HCT116 (cell line): Measurements from ENCODE around the gene RHBDD2. TPM values are rescaled to one million over a fixed set of nuclear protein-coding genes. Genes with fewer than 3 reads are reported as not detected.

ENCODE experiments used
- ATAC-seq: fragments of 200-7000 bp; cut with Tn5 transposase; 2 replicates; pipeline ENCODE4 v1.9.1; 2020; ENCODE audit warnings: mild to moderate bottlenecking, moderate library complexity
- BruUV-seq: library from RNA; stranded (reverse); fragments of 400-500 nt; replicated peaks from 2 replicates; lab custom pipeline; 2021; lab: Mats Ljungman, UMichigan
- CTCF ChIA-PET: fragments of 300-600 bp; sonication (Branson Sonifier 250); formaldehyde crosslinking; loops from one replicate; lab custom pipeline; 2021; ENCODE audit warnings: antibody characterized with exemption; lab: Charles Lee
- POLR2A ChIA-PET: fragments of 300-600, 350-600 bp; sonication (Branson Sonifier 250); formaldehyde crosslinking; loops from one replicate; lab custom pipeline; 2021; ENCODE audit warnings: antibody characterized with exemption; lab: Charles Lee
- RAD21 ChIA-PET, 2 experiments: fragments of 300-600 bp; sonication (Branson Sonifier 250); formaldehyde crosslinking; loops; one replicate each; lab custom pipeline; 2023; ENCODE audit warnings: low total read pairs in 2 of 2; ENCODE audit not compliant: uncharacterized antibody in 2 of 2, unreplicated experiment in 2 of 2, low non-redundant PET in 1 of 2; lab: Charles Lee
- DNase-seq: peaks from one replicate; pipeline ENCODE4 v3.0.0-alpha.2; 2010; ENCODE audit warnings: low read depth, low spot score
- H2AFZ ChIP-seq: fragments of 200-600 bp; shearing (Covaris generic), sonication (generic); 2 replicates; pipeline ENCODE4 v1.6.1; 2017; ENCODE audit warnings: low read depth, mixed run types, mixed read lengths, antibody characterized with exemption, low read length; ENCODE audit not compliant: poor library complexity, severe bottlenecking
- H3K27ac ChIP-seq: 2 replicates; pipeline ENCODE4 v1.5.1; 2012; ENCODE audit warnings: low read depth, low read length
- H3K27me3 ChIP-seq: fragments of 200-600 bp; sonication (generic); 2 replicates; pipeline ENCODE4 v1.6.1; 2016; ENCODE audit warnings: mixed run types, low read length, mixed read lengths; ENCODE audit not compliant: insufficient read depth
- H3K36me3 ChIP-seq, 2 experiments: fragments of 200-500 bp in 1 of 2; fragments of 200-600 bp in 1 of 2; sonication (Bioruptor generic) in 1 of 2; sonication (generic) in 1 of 2; 2 replicates each; pipeline versions ENCODE4 v1.5.1 to v1.6.1; 2014 to 2016; ENCODE audit warnings: low read length in 2 of 2, inconsistent platforms in 1 of 2, mixed read lengths in 1 of 2, mixed run types in 1 of 2; ENCODE audit not compliant: insufficient read depth in 2 of 2, control insufficient read depth in 1 of 2
- H3K4me1 ChIP-seq, 2 experiments: fragments of 200-600 bp in 1 of 2; sonication (generic) in 1 of 2; 2 replicates each; pipeline versions ENCODE4 v1.5.1 to v1.6.1; 2012 to 2017; ENCODE audit warnings: low read length in 2 of 2, inconsistent platforms in 1 of 2, mild to moderate bottlenecking in 1 of 2, mixed read lengths in 1 of 2, mixed run types in 1 of 2, moderate library complexity in 1 of 2; ENCODE audit not compliant: insufficient read depth in 2 of 2, control insufficient read depth in 1 of 2
- H3K4me2 ChIP-seq: fragments of 200-600 bp; sonication (generic); 2 replicates; pipeline ENCODE4 v1.6.1; 2017; ENCODE audit warnings: mixed run types, low read length, mixed read lengths
- H3K4me3 ChIP-seq, 2 experiments: fragments of 200-600 bp in 1 of 2; sonication (generic) in 1 of 2; replicated peaks in 1 of 2; 2 replicates each; pipeline ENCODE4 v1.5.1; 2011 to 2016; ENCODE audit warnings: low read length in 2 of 2, control low read depth in 1 of 2, low read depth in 1 of 2, mild to moderate bottlenecking in 1 of 2, mixed read lengths in 1 of 2, mixed run types in 1 of 2
- H3K79me2 ChIP-seq: fragments of 200-600 bp; sonication (generic); 2 replicates; pipeline ENCODE4 v1.6.1; 2017; ENCODE audit warnings: mild to moderate bottlenecking, mixed run types, low read length, moderate library complexity, mixed read lengths; ENCODE audit not compliant: insufficient read depth
- H3K9ac ChIP-seq: fragments of 200-600 bp; sonication (generic); 2 replicates; pipeline ENCODE4 v1.6.1; 2016; ENCODE audit warnings: low read length, mixed read lengths
- H3K9me2 ChIP-seq: fragments of 200-600 bp; sonication (generic), shearing (Covaris generic); 2 replicates; pipeline ENCODE4 v1.6.1; 2017; ENCODE audit warnings: mixed run types, mild to moderate bottlenecking, moderate library complexity; ENCODE audit not compliant: insufficient read depth
- H3K9me3 ChIP-seq, 2 experiments: fragments of 200-500 bp in 1 of 2; fragments of 200-600 bp in 1 of 2; sonication (Bioruptor generic) in 1 of 2; sonication (generic) in 1 of 2; 2 replicates each; pipeline ENCODE4 v1.6.1; 2014 to 2017; ENCODE audit warnings: low read length in 2 of 2, mixed read lengths in 2 of 2, inconsistent platforms in 1 of 2, low read depth in 1 of 2, mild to moderate bottlenecking in 1 of 2, mixed run types in 1 of 2, moderate library complexity in 1 of 2; ENCODE audit not compliant: control insufficient read depth in 1 of 2, insufficient read depth in 1 of 2
- H4K20me1 ChIP-seq: fragments of 200-600 bp; sonication (generic), shearing (Covaris generic); 2 replicates; pipeline ENCODE4 v1.6.1; 2017; ENCODE audit warnings: mixed run types, mild to moderate bottlenecking, moderate library complexity; ENCODE audit not compliant: insufficient read depth
- ATF3 ChIP-seq: IDR thresholded peaks from 2 replicates; pipeline ENCODE4 v1.6.1; 2012
- CEBPB ChIP-seq: IDR thresholded peaks from 2 replicates; pipeline ENCODE4 v1.6.1; 2012; ENCODE audit warnings: low read depth
- EGR1 ChIP-seq: IDR thresholded peaks from 2 replicates; pipeline ENCODE4 v1.6.1; 2012; ENCODE audit warnings: low read depth
- ELF1 ChIP-seq: IDR thresholded peaks from 2 replicates; pipeline ENCODE4 v1.6.1; 2012; ENCODE audit warnings: low read depth, borderline replicate concordance
- EZH2 ChIP-seq: fragments of 200-600 bp; sonication (generic); IDR thresholded peaks from 2 replicates; pipeline ENCODE4 v1.6.1; 2017; ENCODE audit warnings: antibody characterized with exemption, mixed run types
- EZH2phosphoT487 ChIP-seq: fragments of 200-600 bp; IDR thresholded peaks from 2 replicates; pipeline ENCODE4 v1.6.1; 2018; ENCODE audit warnings: antibody characterized with exemption, borderline replicate concordance
- POLR2A ChIP-seq: IDR thresholded peaks from 2 replicates; pipeline ENCODE4 v1.7.0; 2011; ENCODE audit warnings: borderline replicate concordance; ENCODE audit not compliant: insufficient read depth, insufficient read length; ENCODE audit errors: extremely low read depth
- POLR2AphosphoS5 ChIP-seq: IDR thresholded peaks from 2 replicates; pipeline ENCODE4 v1.6.1; 2011; ENCODE audit warnings: mild to moderate bottlenecking, low read depth, low read length, moderate library complexity
- RAD21 ChIP-seq: IDR thresholded peaks from 2 replicates; pipeline ENCODE4 v1.6.1; 2012; ENCODE audit warnings: low read depth, mild to moderate bottlenecking
- SIN3A ChIP-seq: IDR thresholded peaks from 2 replicates; pipeline ENCODE4 v1.6.1; 2012; ENCODE audit warnings: low read depth
- SP1 ChIP-seq: IDR thresholded peaks from 2 replicates; pipeline ENCODE4 v1.6.1; 2012; ENCODE audit warnings: low read depth
- SRF ChIP-seq: IDR thresholded peaks from 2 replicates; pipeline ENCODE4 v1.6.1; 2012; ENCODE audit warnings: low read depth
- TCF7L2 ChIP-seq: IDR thresholded peaks from 2 replicates; pipeline ENCODE4 v1.7.0; 2011; ENCODE audit warnings: borderline replicate concordance, inconsistent platforms; ENCODE audit not compliant: insufficient read depth, insufficient read length; ENCODE audit errors: extremely low read depth
- ZBTB33 ChIP-seq: IDR thresholded peaks from 2 replicates; pipeline ENCODE4 v1.6.1; 2011; ENCODE audit warnings: mild to moderate bottlenecking, low read length, moderate library complexity; ENCODE audit not compliant: insufficient replicate concordance; ENCODE audit errors: extremely low read depth
- ZFX ChIP-seq: fragments of 450-650 bp; IDR thresholded peaks from 2 replicates; pipeline ENCODE4 v1.6.1; 2017
- ZNF274 ChIP-seq: fragments of 200-500 bp; sonication (Bioruptor generic); IDR thresholded peaks from 2 replicates; pipeline ENCODE4 v1.6.1; 2014; ENCODE audit warnings: mild to moderate bottlenecking, low read depth, low read length, inconsistent platforms
- intact Hi-C: fragments of 100-400 bp; cut with micrococcal nuclease; formaldehyde crosslinking; loops from 2 replicates; pipeline ENCODE4 v1.10.0; 2022
- total RNA-seq: library from RNA; stranded (reverse); gene quantifications from one replicate; pipeline ENCODE4 v1.2.1, GENCODE V29; 2021; ENCODE audit not compliant: unreplicated experiment
- TF ChIP-seq, protein P1 (sequence below), 3 experiments: fragments of 200-600 bp in 1 of 3; sonication (generic) in 1 of 3; IDR thresholded peaks in 2 of 3; conservative IDR thresholded peaks in 1 of 3; 2 replicates each; pipeline ENCODE4 v1.5.1; 2012 to 2017; ENCODE audit warnings: low read depth in 2 of 3, low read length in 2 of 3, antibody characterized with exemption in 1 of 3, borderline replicate concordance in 1 of 3, control low read depth in 1 of 3, mild to moderate bottlenecking in 1 of 3, mixed read lengths in 1 of 3, mixed run types in 1 of 3, moderate library complexity in 1 of 3; ENCODE audit not compliant: insufficient read depth in 1 of 3
- TF ChIP-seq, protein P2 (sequence below): IDR thresholded peaks from 2 replicates; pipeline ENCODE4 v1.6.1; 2012; ENCODE audit warnings: low read depth
- TF ChIP-seq, protein P3 (sequence below): IDR thresholded peaks from 2 replicates; pipeline ENCODE4 v1.6.1; 2012

RHBDD2 gene
- total RNA-seq, 1 experiment from 2014 or later = 42.9 TPM

- Histone ChIP-seq H3K27ac (peak overlapping the region; percentile 10; the same call in 1 of the 2 replicates), H3K27me3 (no peaks in the 10 kb centered on the region), H3K9me2 (no peaks in the 10 kb centered on the region), H4K20me1 (no peaks in the 10 kb centered on the region), H3K4me3 (no peak overlapping the region), H2AFZ (no peak overlapping the region), H3K36me3 (no peaks in the 10 kb centered on the region), H3K9ac (no peak overlapping the region), H3K79me2 (peaks cover 24% of the 10 kb centered on the region), H3K9me3 (no peaks in the 10 kb centered on the region), H3K4me2 (no peak overlapping the region), H3K4me1 (peaks cover 24 to 32% of the 10 kb centered on the region in 2 experiments)
- intact Hi-C loops = no loop called here
- ChIA-PET POLR2A (interaction anchor here (1.2 kb wide), 1 partner anchor 23 kb away, joined by 5 read pairs; no protein-coding TSS in a partner anchor), RAD21 (interaction anchor here in 1 of 2 experiments (0.6 kb wide), 1 partner anchor 82 kb away, joined by 4 read pairs; no protein-coding TSS in a partner anchor), CTCF (no interaction called here)
- peak; percentile 61 for DNase-seq
- no peak for ATAC-seq
- BruUV-seq = no TSS peak
- TF ChIP-seq, protein P1, sequence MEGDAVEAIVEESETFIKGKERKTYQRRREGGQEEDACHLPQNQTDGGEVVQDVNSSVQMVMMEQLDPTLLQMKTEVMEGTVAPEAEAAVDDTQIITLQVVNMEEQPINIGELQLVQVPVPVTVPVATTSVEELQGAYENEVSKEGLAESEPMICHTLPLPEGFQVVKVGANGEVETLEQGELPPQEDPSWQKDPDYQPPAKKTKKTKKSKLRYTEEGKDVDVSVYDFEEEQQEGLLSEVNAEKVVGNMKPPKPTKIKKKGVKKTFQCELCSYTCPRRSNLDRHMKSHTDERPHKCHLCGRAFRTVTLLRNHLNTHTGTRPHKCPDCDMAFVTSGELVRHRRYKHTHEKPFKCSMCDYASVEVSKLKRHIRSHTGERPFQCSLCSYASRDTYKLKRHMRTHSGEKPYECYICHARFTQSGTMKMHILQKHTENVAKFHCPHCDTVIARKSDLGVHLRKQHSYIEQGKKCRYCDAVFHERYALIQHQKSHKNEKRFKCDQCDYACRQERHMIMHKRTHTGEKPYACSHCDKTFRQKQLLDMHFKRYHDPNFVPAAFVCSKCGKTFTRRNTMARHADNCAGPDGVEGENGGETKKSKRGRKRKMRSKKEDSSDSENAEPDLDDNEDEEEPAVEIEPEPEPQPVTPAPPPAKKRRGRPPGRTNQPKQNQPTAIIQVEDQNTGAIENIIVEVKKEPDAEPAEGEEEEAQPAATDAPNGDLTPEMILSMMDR (IDR thresholded peaks at IDR 0.05 in 2 of 3, conservative IDR thresholded peaks at IDR 0.05 in 1 of 3; ENCODE audit: borderline replicate concordance in 1 of 3, insufficient read depth in 1 of 3, low read depth in 2 of 3, low read length in 2 of 3) = no peak
- TF ChIP-seq EZH2 (no peak), EZH2phosphoT487 (no peak), SRF (no peak), ZNF274 (no peak), TCF7L2 (no peak), POLR2A (no peak), ATF3 (no peak), ZBTB33 (no peak), POLR2AphosphoS5 (peak; percentile 31; the same call in 1 of the 2 replicates), EGR1 (no peak), ZFX (no peak), ELF1 (no peak), SP1 (peak; percentile 48), CEBPB (peak; percentile 85), SIN3A (no peak), RAD21 (no peak)
- TF ChIP-seq, protein P2, sequence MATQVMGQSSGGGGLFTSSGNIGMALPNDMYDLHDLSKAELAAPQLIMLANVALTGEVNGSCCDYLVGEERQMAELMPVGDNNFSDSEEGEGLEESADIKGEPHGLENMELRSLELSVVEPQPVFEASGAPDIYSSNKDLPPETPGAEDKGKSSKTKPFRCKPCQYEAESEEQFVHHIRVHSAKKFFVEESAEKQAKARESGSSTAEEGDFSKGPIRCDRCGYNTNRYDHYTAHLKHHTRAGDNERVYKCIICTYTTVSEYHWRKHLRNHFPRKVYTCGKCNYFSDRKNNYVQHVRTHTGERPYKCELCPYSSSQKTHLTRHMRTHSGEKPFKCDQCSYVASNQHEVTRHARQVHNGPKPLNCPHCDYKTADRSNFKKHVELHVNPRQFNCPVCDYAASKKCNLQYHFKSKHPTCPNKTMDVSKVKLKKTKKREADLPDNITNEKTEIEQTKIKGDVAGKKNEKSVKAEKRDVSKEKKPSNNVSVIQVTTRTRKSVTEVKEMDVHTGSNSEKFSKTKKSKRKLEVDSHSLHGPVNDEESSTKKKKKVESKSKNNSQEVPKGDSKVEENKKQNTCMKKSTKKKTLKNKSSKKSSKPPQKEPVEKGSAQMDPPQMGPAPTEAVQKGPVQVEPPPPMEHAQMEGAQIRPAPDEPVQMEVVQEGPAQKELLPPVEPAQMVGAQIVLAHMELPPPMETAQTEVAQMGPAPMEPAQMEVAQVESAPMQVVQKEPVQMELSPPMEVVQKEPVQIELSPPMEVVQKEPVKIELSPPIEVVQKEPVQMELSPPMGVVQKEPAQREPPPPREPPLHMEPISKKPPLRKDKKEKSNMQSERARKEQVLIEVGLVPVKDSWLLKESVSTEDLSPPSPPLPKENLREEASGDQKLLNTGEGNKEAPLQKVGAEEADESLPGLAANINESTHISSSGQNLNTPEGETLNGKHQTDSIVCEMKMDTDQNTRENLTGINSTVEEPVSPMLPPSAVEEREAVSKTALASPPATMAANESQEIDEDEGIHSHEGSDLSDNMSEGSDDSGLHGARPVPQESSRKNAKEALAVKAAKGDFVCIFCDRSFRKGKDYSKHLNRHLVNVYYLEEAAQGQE = no peak
- TF ChIP-seq, protein P3, sequence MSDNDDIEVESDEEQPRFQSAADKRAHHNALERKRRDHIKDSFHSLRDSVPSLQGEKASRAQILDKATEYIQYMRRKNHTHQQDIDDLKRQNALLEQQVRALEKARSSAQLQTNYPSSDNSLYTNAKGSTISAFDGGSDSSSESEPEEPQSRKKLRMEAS = peak; percentile 88
These were observed 59.3 kb downstream of the RHBDD2 start for GRCh38 chr7:75937958-75938786.
